Measurements from ENCODE around the gene ATP11A.
A peak's percentile ranks its signal among the peaks of the same experiment; 100 is the strongest.
"Not testable (repeated sequence)": the region's sequence is repeated elsewhere in the genome, so short reads cannot be mapped to it uniquely, and the experiment has no call there.

Gene ATP11A

GRCh38 chr13:112779856-112780604 lies 90.2 kb downstream of the ATP11A start:
- no peak for DNase-seq

- no peak for DNase-seq
These were observed 91.4 kb downstream of the ATP11A start for GRCh38 chr13:112781287-112781686.

- DNase-seq, result peak; percentile 95
These were observed 92.1 kb downstream of the ATP11A start for GRCh38 chr13:112781881-112782361.

- no peak for DNase-seq
These were observed 92.7 kb downstream of the ATP11A start for GRCh38 chr13:112782429-112783010.

- DNase-seq, result peak; percentile 59
These were observed 93.5 kb downstream of the ATP11A start for GRCh38 chr13:112783135-112783977.

- DNase-seq, result peak; percentile 62
These were observed 94.1 kb downstream of the ATP11A start for GRCh38 chr13:112783978-112784371.

- no peak for DNase-seq
These were observed 95.1 kb downstream of the ATP11A start for GRCh38 chr13:112784811-112785482.

GRCh38 chr13:112785483-112785856 lies 95.6 kb downstream of the ATP11A start:
- no peak for DNase-seq

GRCh38 chr13:112786810-112787209 lies 97.0 kb downstream of the ATP11A start:
- not testable (repeated sequence) for DNase-seq

GRCh38 chr13:112790735-112791641 lies 101.2 kb downstream of the ATP11A start:
- peak; percentile 34 for DNase-seq

GRCh38 chr13:112791663-112792440 lies 102.0 kb downstream of the ATP11A start:
- DNase-seq, result peak; percentile 100

GRCh38 chr13:112792511-112792910 lies 102.7 kb downstream of the ATP11A start:
- no peak for DNase-seq

GRCh38 chr13:112793545-112794445 lies 104.0 kb downstream of the ATP11A start:
- DNase-seq, result no peak

- no peak for DNase-seq
These were observed 105.4 kb downstream of the ATP11A start for GRCh38 chr13:112795277-112795676.

GRCh38 chr13:112796190-112796915 lies 106.5 kb downstream of the ATP11A start:
- DNase-seq, result no peak

- DNase-seq, result no peak
These were observed 109.6 kb downstream of the ATP11A start for GRCh38 chr13:112799394-112799793.

- no peak for DNase-seq
These were observed 110.2 kb downstream of the ATP11A start for GRCh38 chr13:112800057-112800456.

GRCh38 chr13:112800807-112801206 lies 111.0 kb downstream of the ATP11A start:
- DNase-seq, result not testable (repeated sequence)

- DNase-seq, result no peak
These were observed 113.0 kb downstream of the ATP11A start for GRCh38 chr13:112802802-112803195.
